Measurements from ENCODE around the gene LILRB5. TPM values are rescaled to one million over a fixed set of nuclear protein-coding genes. Genes with fewer than 3 reads are reported as not detected.
A peak's percentile ranks its signal among the peaks of the same experiment; 100 is the strongest.
"Not testable (repeated sequence)": the region's sequence is repeated elsewhere in the genome, so short reads cannot be mapped to it uniquely, and the experiment has no call there.

Gene LILRB5
- total and polyA plus RNA-seq, 4 donors = 2.2 to 5.8 (median 3.5) TPM

- H3K9me3 ChIP-seq (ENCODE audit: control insufficient read depth in 4 of 4, insufficient read depth in 3 of 4, low read length in 3 of 4) = no peaks in the 10 kb centered on the region
- no peak overlapping the region for H3K9ac ChIP-seq (ENCODE audit: insufficient read depth in 1 of 2, low read length in 2 of 2)
- H3K27me3 ChIP-seq (ENCODE audit: control insufficient read depth in 3 of 3, insufficient read depth in 3 of 3, low read length in 2 of 3) = peaks cover 0 to 9% (median 0%) of the 10 kb centered on the region in 3 donors
- ATAC-seq (ENCODE audit: insufficient read depth, low FRiP score) (no peak), DNase-seq (no peak)
- WGBS, 2 donors = 59 to 75% methylated on average over 3 of the region's 3 CpGs
- H3K4me1 ChIP-seq (ENCODE audit: control insufficient read depth in 5 of 5, insufficient read depth in 5 of 5, low read length in 5 of 5) = no peaks in the 10 kb centered on the region
- no peak overlapping the region for H3K27ac ChIP-seq (ENCODE audit: low read depth in 1 of 2, low read length in 1 of 2)
- no peak overlapping the region for H3K4me3 ChIP-seq
- TF ChIP-seq CTCF (IDR thresholded peaks at IDR 0.05; ENCODE audit: control extremely low read depth, extremely low read depth) = no peak
- H3K36me3 ChIP-seq (ENCODE audit: control insufficient read depth in 4 of 4, insufficient read depth in 4 of 4, low read length in 4 of 4) = no peaks in the 10 kb centered on the region
Observed at GRCh38 chr19:54273821-54274220, 16.7 kb upstream of the LILRB5 start.

- H3K36me3 ChIP-seq (ENCODE audit: control insufficient read depth in 4 of 4, insufficient read depth in 4 of 4, low read length in 4 of 4); ATAC-seq (ENCODE audit: insufficient read depth, low FRiP score); H3K9ac ChIP-seq (ENCODE audit: insufficient read depth in 1 of 2, low read length in 2 of 2); H3K9me3 ChIP-seq (ENCODE audit: control insufficient read depth in 4 of 4, insufficient read depth in 3 of 4, low read length in 3 of 4); DNase-seq; H3K27ac ChIP-seq (ENCODE audit: low read depth in 1 of 2, low read length in 1 of 2); H3K4me3 ChIP-seq; H3K4me1 ChIP-seq (ENCODE audit: control insufficient read depth in 5 of 5, insufficient read depth in 5 of 5, low read length in 5 of 5): not testable (repeated sequence)
- H3K27me3 ChIP-seq (ENCODE audit: control insufficient read depth in 3 of 3, insufficient read depth in 3 of 3, low read length in 2 of 3) = peaks cover 0 to 12% (median 0%) of the 10 kb centered on the region in 3 donors
- 41 to 49% methylated on average over 5 of the region's 5 CpGs for WGBS, 2 donors
Observed at GRCh38 chr19:54272181-54272580, 15.1 kb upstream of the LILRB5 start.

- H3K36me3 ChIP-seq (ENCODE audit: control insufficient read depth in 4 of 4, insufficient read depth in 4 of 4, low read length in 4 of 4); H3K4me3 ChIP-seq; DNase-seq; H3K9me3 ChIP-seq (ENCODE audit: control insufficient read depth in 4 of 4, insufficient read depth in 3 of 4, low read length in 3 of 4); ATAC-seq (ENCODE audit: insufficient read depth, low FRiP score); H3K9ac ChIP-seq (ENCODE audit: insufficient read depth in 1 of 2, low read length in 2 of 2); H3K4me1 ChIP-seq (ENCODE audit: control insufficient read depth in 5 of 5, insufficient read depth in 5 of 5, low read length in 5 of 5): not testable (repeated sequence)
- 35 to 55% methylated on average over 2 to 4 of the region's 4 CpGs for WGBS, 2 donors
- Histone ChIP-seq H3K27ac (ENCODE audit: low read depth in 1 of 2, low read length in 1 of 2) (peak overlapping the region in 1 of 2 donors; percentile 72), H3K27me3 (ENCODE audit: control insufficient read depth in 3 of 3, insufficient read depth in 3 of 3, low read length in 2 of 3) (peaks cover 0 to 12% (median 0%) of the 10 kb centered on the region in 3 donors)
Observed at GRCh38 chr19:54271587-54271986, 14.5 kb upstream of the LILRB5 start.

GRCh38 chr19:54271106-54271505 lies 14.0 kb upstream of the LILRB5 start:
- Histone ChIP-seq H3K27ac (ENCODE audit: low read depth in 1 of 2, low read length in 1 of 2) (peak overlapping the region in 1 of 2 donors; percentile 72), H3K4me3 (no peak overlapping the region), H3K27me3 (ENCODE audit: control insufficient read depth in 3 of 3, insufficient read depth in 3 of 3, low read length in 2 of 3) (peaks cover 0 to 12% (median 0%) of the 10 kb centered on the region in 3 donors), H3K9ac (ENCODE audit: insufficient read depth in 1 of 2, low read length in 2 of 2) (no peak overlapping the region), H3K36me3 (ENCODE audit: control insufficient read depth in 4 of 4, insufficient read depth in 4 of 4, low read length in 4 of 4) (no peaks in the 10 kb centered on the region), H3K4me1 (ENCODE audit: control insufficient read depth in 5 of 5, insufficient read depth in 5 of 5, low read length in 5 of 5) (no peaks in the 10 kb centered on the region), H3K9me3 (ENCODE audit: control insufficient read depth in 4 of 4, insufficient read depth in 3 of 4, low read length in 3 of 4) (no peaks in the 10 kb centered on the region)
- no peak for ATAC-seq (ENCODE audit: insufficient read depth, low FRiP score)
- TF ChIP-seq CTCF (IDR thresholded peaks at IDR 0.05; ENCODE audit: control extremely low read depth, extremely low read depth) = no peak
- no peak for DNase-seq
- WGBS, 2 donors = 52 to 63% methylated on average over 8 of the region's 8 CpGs

Measured in lung (tissue), 12 donors.